Kidney (tissue), 14 donors: ENCODE data around the gene DHRS11. TPM values are rescaled to one million over a fixed set of nuclear protein-coding genes. Genes with fewer than 3 reads are reported as not detected.

ENCODE experiments used
- DNase-seq, 5 donors: peaks; one replicate each; pipeline ENCODE4 v3.0.0-alpha.2; 2013 to 2020
- FAIRE-seq: peaks from 2 replicates; lab custom pipeline; 2012; peaks lifted over from hg19 to GRCh38; lab: Jason Lieb, UNC
- H3K27ac ChIP-seq, 2 donors: one replicate each; pipeline ENCODE4 v1.7.0; 2013; ENCODE audit warnings: low read depth in 2 of 2, low read length in 2 of 2, inconsistent platforms in 1 of 2
- H3K27me3 ChIP-seq: one replicate; pipeline ENCODE4 v1.7.1; 2013; ENCODE audit warnings: low read length, inconsistent platforms; ENCODE audit not compliant: control insufficient read depth, insufficient read depth
- H3K36me3 ChIP-seq, 3 donors: one replicate each; pipeline versions ENCODE4 v1.7.0 to v1.7.1; 2013; ENCODE audit warnings: low read length in 3 of 3, control low read depth in 1 of 3, inconsistent platforms in 1 of 3; ENCODE audit not compliant: insufficient read depth in 3 of 3, control insufficient read depth in 2 of 3
- H3K4me1 ChIP-seq, 3 donors: one replicate each; pipeline versions ENCODE4 v1.7.0 to v1.7.1; 2013; ENCODE audit warnings: low read length in 3 of 3, inconsistent platforms in 1 of 3, low read depth in 1 of 3; ENCODE audit not compliant: control insufficient read depth in 2 of 3, insufficient read depth in 2 of 3
- H3K4me3 ChIP-seq, 3 donors: one replicate each; pipeline versions ENCODE4 v1.7.0 to v1.8.1; 2013; ENCODE audit warnings: low read length in 3 of 3, control low read depth in 1 of 3, inconsistent platforms in 1 of 3
- H3K9ac ChIP-seq, 3 donors: one replicate each; pipeline versions ENCODE4 v1.7.0 to v1.7.1; 2013; ENCODE audit warnings: low read length in 3 of 3, control low read depth in 1 of 3, inconsistent platforms in 1 of 3
- H3K9me3 ChIP-seq, 3 donors: one replicate each; pipeline versions ENCODE4 v1.7.0 to v1.7.1; 2013; ENCODE audit warnings: low read length in 3 of 3, control low read depth in 1 of 3, inconsistent platforms in 1 of 3; ENCODE audit not compliant: control insufficient read depth in 2 of 3, insufficient read depth in 1 of 3
- CTCF ChIP-seq: IDR thresholded peaks from 3 replicates; pipeline ENCODE4 v1.5.1; 2012; ENCODE audit warnings: mild to moderate bottlenecking, moderate library complexity, borderline replicate concordance; ENCODE audit not compliant: insufficient read depth; ENCODE audit errors: extremely low read depth
- intact Hi-C: fragments of 100-400 bp; cut with DNase I; formaldehyde crosslinking; loops from one replicate; pipeline ENCODE4 v1.11.1; 2022
- polyA plus RNA-seq: library from polyadenylated mRNA; stranded (reverse); fragments of 350-450 nt; fragmentation: Illumina TruSeq; extraction: RNeasy Lipid Tissue Mini Kit (QIAGEN cat#74804); gene quantifications from one replicate; pipeline ENCODE4 v1.2.3, GENCODE V29; 2014; ENCODE audit warnings: low read depth, low replicate concordance; ENCODE audit not compliant: insufficient read depth
- total RNA-seq: library from RNA; stranded (reverse); fragmentation: NEBNext Ultra II Directional; extraction: Animal tissue kit (Norgen Biotek cat#: 25700); gene quantifications from one replicate; pipeline ENCODE4 v1.2.1, GENCODE V29; 2021
- donor health status: control.
- donor health status: control.
- donor health status: control.
- donor health status: control.
- donor health status: control.
- donor health status: DM: yes; HTN: yes; CAD: no.
- donor health status: Normal renal cell carcinoma (clear cell type).

DHRS11 gene
- total and polyA plus RNA-seq, 2 donors from 2014 or later = 11.8 to 40.7 TPM

- Histone ChIP-seq H3K36me3 (no peaks in the 10 kb centered on the region), H3K4me1 (peaks cover 0 to 21% (median 14%) of the 10 kb centered on the region in 3 donors), H3K27me3 (no peaks in the 10 kb centered on the region), H3K9me3 (no peaks in the 10 kb centered on the region), H3K27ac (no peak overlapping the region), H3K4me3 (no peak overlapping the region), H3K9ac (no peak overlapping the region)
- DNase-seq (no peak), FAIRE-seq (no peak)
- TF ChIP-seq CTCF = no peak
- intact Hi-C loops = no loop called here
Observed at GRCh38 chr17:36594626-36595401, 3.1 kb downstream of the DHRS11 start.

DNA sequence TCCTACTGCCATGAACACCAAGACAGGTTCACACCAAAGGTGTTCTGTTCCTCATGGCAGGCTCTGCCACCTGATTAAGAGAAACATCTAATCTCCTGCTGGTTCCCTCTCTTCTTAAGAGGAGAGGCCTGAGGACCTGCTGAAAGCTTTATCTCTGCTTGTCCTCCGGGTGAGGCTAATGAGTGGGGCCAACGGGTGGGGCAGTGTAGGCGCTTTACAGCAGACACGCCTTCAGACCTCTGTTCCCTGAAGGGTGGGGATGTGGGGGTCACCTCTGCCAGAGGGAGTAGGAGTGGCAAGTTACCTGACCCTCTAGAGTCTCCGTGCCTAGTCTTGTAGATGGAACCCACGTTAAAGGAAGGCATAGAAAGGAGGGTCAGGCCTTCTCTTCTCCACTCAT, 5.5 kb downstream of the DHRS11 start:
- H3K4me3 ChIP-seq = no peak overlapping the region
- intact Hi-C loops = no loop called here
- FAIRE-seq = no peak

DNA sequence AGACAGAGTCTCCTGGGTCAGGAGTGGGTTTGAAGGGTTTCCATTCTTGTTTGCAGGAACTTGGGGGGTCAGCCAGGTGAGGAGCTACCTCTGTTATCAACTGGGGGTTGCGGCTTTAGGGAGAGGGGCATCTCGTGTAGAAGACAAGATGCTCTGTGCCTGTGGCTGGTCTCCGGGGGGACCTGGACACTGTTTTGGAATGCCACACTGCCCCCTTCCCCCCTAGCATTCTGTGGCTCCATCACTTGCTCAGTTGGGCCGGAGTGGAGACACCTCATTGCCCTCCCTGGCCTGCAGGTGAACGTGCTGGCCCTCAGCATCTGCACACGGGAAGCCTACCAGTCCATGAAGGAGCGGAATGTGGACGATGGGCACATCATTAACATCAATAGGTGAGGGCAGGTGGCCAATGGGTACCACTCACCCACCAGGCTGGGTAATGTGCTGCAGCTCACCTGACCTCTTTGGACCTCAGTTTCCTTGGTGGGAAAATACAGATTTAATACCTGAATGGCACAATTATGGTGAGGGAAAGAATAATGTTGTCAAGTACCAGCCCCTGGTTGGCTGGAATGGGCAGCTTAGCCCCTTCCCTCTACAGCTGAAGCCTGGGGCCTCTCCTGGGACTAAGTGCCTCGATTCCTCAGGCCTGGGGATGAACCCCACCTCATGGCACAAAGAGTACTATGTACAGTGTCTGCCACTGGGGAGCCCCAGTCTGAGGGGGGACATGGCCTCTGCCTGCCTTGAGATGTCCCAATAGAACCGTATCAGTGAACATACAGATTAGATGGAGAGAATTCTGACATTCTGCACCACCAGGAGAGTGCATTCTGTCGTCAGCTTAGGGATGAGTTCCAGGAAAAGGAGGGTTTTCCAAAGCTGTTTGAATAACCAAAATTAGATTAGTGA, 6.4 kb downstream of the DHRS11 start:
- FAIRE-seq (no peak), DNase-seq (no peak)
- no peak for TF ChIP-seq CTCF
- Histone ChIP-seq H3K27ac (no peak overlapping the region), H3K9me3 (no peaks in the 10 kb centered on the region), H3K9ac (no peak overlapping the region), H3K27me3 (no peaks in the 10 kb centered on the region), H3K4me3 (no peak overlapping the region), H3K4me1 (peaks cover 0 to 23% (median 15%) of the 10 kb centered on the region in 3 donors), H3K36me3 (no peaks in the 10 kb centered on the region)
- intact Hi-C loops = no loop called here

More for the DNA sequence above, 5.5 kb downstream of the DHRS11 start:
- Histone ChIP-seq H3K4me1 (peaks cover 0 to 25% (median 17%) of the 10 kb centered on the region in 3 donors), H3K27me3 (no peaks in the 10 kb centered on the region), H3K9me3 (no peaks in the 10 kb centered on the region), H3K36me3 (no peaks in the 10 kb centered on the region), H3K27ac (no peak overlapping the region), H3K9ac (no peak overlapping the region)
- TF ChIP-seq CTCF = no peak
- DNase-seq = no peak
